GM12878 (cell line): Measurements from ENCODE around the gene VASH2. TPM values are rescaled to one million over a fixed set of nuclear protein-coding genes. Genes with fewer than 3 reads are reported as not detected.
A peak's percentile ranks its signal among the peaks of the same experiment; 100 is the strongest.

Source experiments
- ATAC-seq: fragments of 200-7000 bp; cut with Tn5 transposase; 3 replicates; pipeline ENCODE4 v1.9.1; 2020; ENCODE audit warnings: mild to moderate bottlenecking, moderate library complexity
- BruUV-seq: library from RNA; stranded (reverse); fragments of 400-500 nt; replicated peaks from 2 replicates; lab custom pipeline; 2021; lab: Mats Ljungman, UMichigan
- CTCF ChIA-PET: fragments of 300-600 bp; sonication (Branson Sonifier 250); formaldehyde crosslinking; extraction: SDS; loops from one replicate; lab custom pipeline; 2021; ENCODE audit warnings: inconsistent platforms; lab: Yijun Ruan, JAX
- POLR2A ChIA-PET: fragments of 350-600 bp; formaldehyde crosslinking; extraction: SDS; loops from one replicate; lab custom pipeline; 2021; ENCODE audit warnings: inconsistent platforms; lab: Charles Lee
- RAD21 ChIA-PET: fragments of 300-600 bp; sonication (Branson Sonifier 250); formaldehyde crosslinking; loops from one replicate; lab custom pipeline; 2023; ENCODE audit warnings: antibody characterized with exemption; ENCODE audit not compliant: unreplicated experiment; lab: Charles Lee
- SMC1A ChIA-PET: fragments of 300-600 bp; sonication (Branson Sonifier 250); formaldehyde crosslinking; loops from one replicate; lab custom pipeline; 2023; ENCODE audit not compliant: unreplicated experiment, uncharacterized antibody; lab: Charles Lee
- DNase-seq: peaks from one replicate; pipeline ENCODE4 v3.0.0-alpha.2; 2011; ENCODE audit warnings: low read depth, low spot score
- FAIRE-seq: peaks from 3 replicates; lab custom pipeline; 2011; peaks lifted over from hg19 to GRCh38; lab: Jason Lieb, UNC
- H2AFZ ChIP-seq: 2 replicates; pipeline ENCODE4 v1.6.0; 2011; ENCODE audit warnings: low read depth, low read length, control low read depth; ENCODE audit not compliant: control insufficient read depth
- H3K27ac ChIP-seq: 2 replicates; pipeline ENCODE4 v1.5.1; 2011; ENCODE audit warnings: control low read depth; ENCODE audit not compliant: control insufficient read depth, insufficient read depth
- H3K27me3 ChIP-seq, 2 experiments: replicated peaks in 1 of 2; 2 replicates each; pipeline versions ENCODE4 v1.6.0 to v1.6.1; 2011; ENCODE audit warnings: low read length in 1 of 2; ENCODE audit not compliant: control insufficient read depth in 2 of 2, insufficient read depth in 2 of 2
- H3K36me3 ChIP-seq, 2 experiments: 2 replicates each; pipeline ENCODE4 v1.5.1; 2011; ENCODE audit warnings: low read length in 1 of 2; ENCODE audit not compliant: control insufficient read depth in 2 of 2, insufficient read depth in 2 of 2
- H3K4me1 ChIP-seq: 2 replicates; pipeline ENCODE4 v1.6.1; 2011; ENCODE audit warnings: mild to moderate bottlenecking, low read length, moderate library complexity, mixed read lengths; ENCODE audit not compliant: control insufficient read depth, insufficient read depth
- H3K4me2 ChIP-seq: 2 replicates; pipeline ENCODE4 v1.6.0; 2011; ENCODE audit warnings: control low read depth; ENCODE audit not compliant: control insufficient read depth, insufficient read depth
- H3K4me3 ChIP-seq: fragments of 200-600 bp; sonication (generic); 2 replicates; pipeline ENCODE4 v1.5.1; 2016
- H3K79me2 ChIP-seq: 2 replicates; pipeline ENCODE4 v1.6.0; 2011; ENCODE audit warnings: low read length; ENCODE audit not compliant: control insufficient read depth, insufficient read depth
- H3K9ac ChIP-seq: 2 replicates; pipeline ENCODE4 v1.8.0; 2011; ENCODE audit warnings: low read length, control low read depth, mixed read lengths; ENCODE audit not compliant: control insufficient read depth, insufficient read depth
- H3K9me3 ChIP-seq: replicated peaks from 3 replicates; pipeline ENCODE4 v1.5.1; 2011; ENCODE audit warnings: mild to moderate bottlenecking, low read length; ENCODE audit not compliant: control insufficient read depth, insufficient read depth
- H4K20me1 ChIP-seq: 2 replicates; pipeline ENCODE4 v1.6.0; 2011; ENCODE audit not compliant: control insufficient read depth, insufficient read depth
- CREM ChIP-seq: IDR thresholded peaks from 2 replicates; pipeline ENCODE4 v1.6.1; 2014; ENCODE audit warnings: antibody characterized with exemption, low read depth
- E2F4 ChIP-seq: IDR thresholded peaks from 2 replicates; pipeline ENCODE4 v1.6.1; 2012; ENCODE audit warnings: low read depth, low read length, improper control_type of control experiment
- EZH2 ChIP-seq: IDR thresholded peaks from 2 replicates; pipeline ENCODE4 v1.6.1; 2012; ENCODE audit warnings: low read depth, mild to moderate bottlenecking, control low read depth, inconsistent platforms, low read length, borderline replicate concordance; ENCODE audit not compliant: control insufficient read depth
- IKZF1 ChIP-seq: fragments of 450-650 bp; conservative IDR thresholded peaks from 2 replicates; pipeline ENCODE4 v1.6.1; 2017; ENCODE audit warnings: antibody characterized with exemption, mild to moderate bottlenecking
- IRF4 ChIP-seq: IDR thresholded peaks from 2 replicates; pipeline ENCODE4 v1.6.1; 2011; ENCODE audit warnings: low read depth, low read length
- NKRF ChIP-seq: fragments of 450-650 bp; conservative IDR thresholded peaks from 2 replicates; pipeline ENCODE4 v1.6.1; 2017; ENCODE audit warnings: mild to moderate bottlenecking, moderate library complexity
- PML ChIP-seq: IDR thresholded peaks from 2 replicates; pipeline ENCODE4 v1.6.1; 2012; ENCODE audit warnings: low read length, inconsistent platforms
- RUNX3 ChIP-seq: IDR thresholded peaks from 2 replicates; pipeline ENCODE4 v1.6.1; 2012; ENCODE audit warnings: low read length, inconsistent platforms
- TCF7 ChIP-seq: IDR thresholded peaks from 2 replicates; pipeline ENCODE4 v1.6.1; 2014; ENCODE audit warnings: antibody characterized with exemption, borderline replicate concordance
- ZSCAN29 ChIP-seq: fragments of 450-650 bp; IDR thresholded peaks from 2 replicates; pipeline ENCODE4 v1.6.1; 2017; ENCODE audit warnings: mild to moderate bottlenecking, moderate library complexity
- WGBS: methylation state at CpG from one replicate; pipeline ENCODE4 v1.1.6; 2016; ENCODE audit warnings: low lambda C conversion rate; ENCODE audit not compliant: insufficient replicate concordance, insufficient coverage; ENCODE audit errors: missing lambda C conversion rate; 5-methylcytosine and 5-hydroxymethylcytosine counted together
- in situ Hi-C: fragments of 300-500 bp; cut with MboI; formaldehyde crosslinking; loops from 9 replicates; pipeline ENCODE4 v1.14.3; 2018; ENCODE audit warnings: mixed read lengths
- intact Hi-C: fragments of 100-400 bp; cut with micrococcal nuclease; formaldehyde crosslinking; loops from one replicate; pipeline ENCODE4 v1.14.2; 2022; ENCODE audit not compliant: unreplicated experiment
- polyA plus RNA-seq, 11 experiments: library from polyadenylated mRNA; depleted of rRNA in 4 of 11; unstranded in 6 of 11; stranded (reverse) in 5 of 11; fragments of >200 nt; fragmentation: Nextera tagmentation in 4 of 11; fragmentation: Illumina TruSeq in 1 of 11; extraction: Ambion mirVana in 4 of 11; extraction: Trizol in 1 of 11; gene quantifications; 1 replicate in 1 of 11; 2 replicates in 10 of 11; pipeline versions ENCODE4 v1.2.1 to v1.2.3, GENCODE V29; 2011 to 2016; ENCODE audit warnings: inconsistent platforms in 2 of 11, missing spikeins in 2 of 11, low read depth in 1 of 11
- total RNA-seq, 4 experiments: library from RNA; depleted of rRNA in 3 of 4; stranded (reverse); fragments of >200 nt in 3 of 4; fragmentation: Illumina TruSeq in 1 of 4; extraction: Trizol in 1 of 4; gene quantifications; 2 replicates each; pipeline versions ENCODE4 v1.2.1 to v1.2.3, GENCODE V29; 2013 to 2021

Gene VASH2
- total and polyA plus RNA-seq, 10 of the 15 experiments (the other 5 are each of a cell fraction or from before 2014, with no cell fraction given): 5.4 to 29.7 (median 21.7) TPM

- in situ Hi-C loops: no loop called here
These were observed 33.2 kb upstream of the VASH2 start for GRCh38 chr1:212917134-212917485.

More at GRCh38 chr1:212917134-212917485, 33.2 kb upstream of the VASH2 start:
- CTCF ChIA-PET: no interaction called here
- Histone ChIP-seq H4K20me1 (no peaks in the 10 kb centered on the region), H3K27ac (no peak overlapping the region), H3K9ac (no peak overlapping the region), H3K4me3 (no peak overlapping the region), H3K27me3 (no peaks in the 10 kb centered on the region), H3K4me1 (peaks cover 20% of the 10 kb centered on the region), H3K9me3 (no peaks in the 10 kb centered on the region), H3K36me3 (no peaks in the 10 kb centered on the region), H2AFZ (peak overlapping the region; percentile 52), H3K79me2 (no peaks in the 10 kb centered on the region), H3K4me2 (peak overlapping the region; percentile 60)
- DNase-seq (no peak), FAIRE-seq (no peak), ATAC-seq (no peak)
- BruUV-seq: no TSS peak
- RAD21 ChIA-PET: no interaction called here
- intact Hi-C loops: no loop called here
- POLR2A ChIA-PET: no interaction called here
- TF ChIP-seq IRF4: no peak
- no peak for TF ChIP-seq CREM
- TF ChIP-seq IKZF1: no peak
- no peak for TF ChIP-seq EZH2
- no peak for TF ChIP-seq TCF7
- TF ChIP-seq NKRF: no peak
- TF ChIP-seq RUNX3: no peak; the same call in 1 of the 2 replicates
- TF ChIP-seq ZSCAN29: no peak
- no peak for TF ChIP-seq E2F4
- no peak for TF ChIP-seq PML
- WGBS: 99% methylated on average over 7 of the region's 9 CpGs
- SMC1A ChIA-PET: interaction anchor here (0.6 to 1.6 kb wide), 4 partner anchors 44 to 102 kb away, joined by 3 to 4 read pairs (median 3); no protein-coding TSS in a partner anchor
